Esophagus squamous epithelium (tissue), 5 donors: ENCODE data around the gene VSTM4. TPM values are rescaled to one million over a fixed set of nuclear protein-coding genes. Genes with fewer than 3 reads are reported as not detected.

Source experiments
- DNase-seq: peaks from one replicate; lab custom pipeline; 2025; lab: John Stamatoyannopoulos, UW
- H3K27ac ChIP-seq, 4 donors: fragments of 200-600 bp; sonication (generic); one replicate each; pipeline ENCODE4 v1.5.1; 2016 to 2019; ENCODE audit warnings: mild to moderate bottlenecking in 1 of 4
- H3K27me3 ChIP-seq, 4 donors: fragments of 200-600 bp; sonication (generic); 1 replicate in 3 of 4; 2 replicates in 1 of 4; pipeline versions ENCODE4 v1.5.1 to v1.6.0; 2017 to 2021; ENCODE audit warnings: antibody characterized with exemption in 1 of 4
- H3K36me3 ChIP-seq, 3 donors: fragments of 200-600 bp; sonication (generic); one replicate each; pipeline ENCODE4 v1.5.1; 2016 to 2019
- H3K4me1 ChIP-seq, 3 donors: fragments of 200-600 bp; sonication (generic); one replicate each; pipeline ENCODE4 v1.5.1; 2017 to 2019
- H3K4me3 ChIP-seq, 4 donors: fragments of 200-600 bp; sonication (generic); 1 replicate in 3 of 4; 2 replicates in 1 of 4; pipeline ENCODE4 v1.5.1; 2016 to 2019; ENCODE audit warnings: mild to moderate bottlenecking in 2 of 4, moderate library complexity in 1 of 4
- H3K9me3 ChIP-seq, 3 donors: fragments of 200-600 bp; sonication (generic); one replicate each; pipeline ENCODE4 v1.5.1; 2016 to 2019
- CTCF ChIP-seq, 6 experiments: fragments of 450-650 bp in 4 of 6; fragments of 200-600 bp in 2 of 6; sonication (generic) in 2 of 6; IDR thresholded peaks; one replicate each; pipeline ENCODE4 v1.5.1; 2016 to 2019; ENCODE audit warnings: antibody characterized with exemption in 6 of 6, mild to moderate bottlenecking in 4 of 6, moderate library complexity in 4 of 6
- POLR2A ChIP-seq, 4 donors: fragments of 450-650 bp; IDR thresholded peaks; one replicate each; pipeline ENCODE4 v1.6.1; 2017; ENCODE audit warnings: antibody characterized with exemption in 4 of 4, mild to moderate bottlenecking in 4 of 4, moderate library complexity in 3 of 4
- WGBS, 2 donors: methylation state at CpG; one replicate each; pipeline ENCODE4 v1.1.5; 2018; 5-methylcytosine and 5-hydroxymethylcytosine counted together
- intact Hi-C: fragments of 100-400 bp; cut with DNase I; formaldehyde crosslinking; loops from one replicate; pipeline ENCODE4 v1.15.0; 2022
- total RNA-seq, 4 donors: library from RNA; depleted of rRNA; stranded (reverse); fragments of >200 nt; gene quantifications; one replicate each; pipeline ENCODE4 v1.1.0, GENCODE V29; 2016
- donor health status: DM: yes; HTN: yes; CAD: no.

Gene VSTM4
- total RNA-seq, 4 donors from 2014 or later, result 0.80 to 6.9 (median 1.9) TPM

GRCh38 chr10:49010295-49010694, 105.0 kb downstream of the VSTM4 start:
- H3K4me3 ChIP-seq, result no peak overlapping the region
- DNase-seq, result no peak
- intact Hi-C loops, result no loop called here
- peaks cover 0 to 3% (median 0%) of the 10 kb centered on the region in 4 donors for H3K27me3 ChIP-seq
- no peaks in the 10 kb centered on the region for H3K36me3 ChIP-seq
- TF ChIP-seq CTCF (IDR thresholded peaks at IDR 0.05) (no peak), POLR2A (IDR thresholded peaks at IDR 0.05) (no peak)
- H3K9me3 ChIP-seq, result no peaks in the 10 kb centered on the region
- no peak overlapping the region for H3K27ac ChIP-seq
- H3K4me1 ChIP-seq, result peaks cover 0 to 39% (median 8%) of the 10 kb centered on the region in 3 donors
- WGBS, 2 donors, result 59% methylated on average over 3 to 4 of the region's 4 CpGs

- 59 to 60% methylated on average over 5 to 8 of the region's 8 CpGs for WGBS, 2 donors
- Histone ChIP-seq H3K36me3 (no peaks in the 10 kb centered on the region), H3K27me3 (peaks cover 0 to 3% (median 0%) of the 10 kb centered on the region in 4 donors), H3K4me1 (peaks cover 0 to 35% (median 8%) of the 10 kb centered on the region in 3 donors), H3K9me3 (no peaks in the 10 kb centered on the region), H3K27ac (no peak overlapping the region), H3K4me3 (no peak overlapping the region)
- no peak for TF ChIP-seq POLR2A (IDR thresholded peaks at IDR 0.05)
- no peak for TF ChIP-seq CTCF (IDR thresholded peaks at IDR 0.05)
- intact Hi-C loops, result no loop called here
- no peak for DNase-seq
These were observed 105.9 kb downstream of the VSTM4 start for GRCh38 chr10:49009199-49009979.

GRCh38 chr10:49008505-49009198, 106.7 kb downstream of the VSTM4 start:
- no peaks in the 10 kb centered on the region for H3K36me3 ChIP-seq
- intact Hi-C loops, result no loop called here
- 73 to 80% methylated on average over 5 to 7 of the region's 13 CpGs for WGBS, 2 donors
- no peak overlapping the region for H3K27ac ChIP-seq
- TF ChIP-seq POLR2A (IDR thresholded peaks at IDR 0.05) (no peak), CTCF (IDR thresholded peaks at IDR 0.05) (no peak)
- no peak for DNase-seq
- peaks cover 0 to 29% (median 8%) of the 10 kb centered on the region in 3 donors for H3K4me1 ChIP-seq
- peaks cover 0 to 3% (median 0%) of the 10 kb centered on the region in 4 donors for H3K27me3 ChIP-seq
- no peaks in the 10 kb centered on the region for H3K9me3 ChIP-seq
- H3K4me3 ChIP-seq, result no peak overlapping the region

- H3K27ac ChIP-seq, result no peak overlapping the region
- H3K4me1 ChIP-seq, result peaks cover 0 to 24% (median 4%) of the 10 kb centered on the region in 3 donors
- H3K9me3 ChIP-seq, result no peaks in the 10 kb centered on the region
- no peak for TF ChIP-seq POLR2A (IDR thresholded peaks at IDR 0.05)
- no peak for TF ChIP-seq CTCF (IDR thresholded peaks at IDR 0.05)
- peaks cover 0 to 3% (median 0%) of the 10 kb centered on the region in 4 donors for H3K27me3 ChIP-seq
- intact Hi-C loops, result no loop called here
- 33 to 50% methylated on average over 1 of the region's 1 CpG for WGBS, 2 donors
- H3K36me3 ChIP-seq, result no peaks in the 10 kb centered on the region
- no peak overlapping the region for H3K4me3 ChIP-seq
- DNase-seq, result no peak
These were observed 107.2 kb downstream of the VSTM4 start for GRCh38 chr10:49008091-49008490.

GRCh38 chr10:49007129-49007528, 108.2 kb downstream of the VSTM4 start:
- H3K9me3 ChIP-seq, result no peaks in the 10 kb centered on the region
- no peak overlapping the region for H3K4me3 ChIP-seq
- DNase-seq, result no peak
- intact Hi-C loops, result no loop called here
- H3K4me1 ChIP-seq, result peaks cover 0 to 18% (median 4%) of the 10 kb centered on the region in 3 donors
- peaks cover 0 to 3% (median 0%) of the 10 kb centered on the region in 4 donors for H3K27me3 ChIP-seq
- TF ChIP-seq POLR2A (IDR thresholded peaks at IDR 0.05) (no peak), CTCF (IDR thresholded peaks at IDR 0.05) (no peak)
- no peak overlapping the region for H3K27ac ChIP-seq
- H3K36me3 ChIP-seq, result no peaks in the 10 kb centered on the region
- 70 to 75% methylated on average over 5 of the region's 5 CpGs for WGBS, 2 donors
